ENCODE data around the gene TPCN2.

The TPCN2 gene

GRCh38 chr11:69037074-69037473 lies 11.7 kb upstream of the TPCN2 start:
- no peak for TF ChIP-seq CTCF (IDR thresholded peaks at IDR 0.05; ENCODE audit: low read depth, low read length, missing control alignments)
- Histone ChIP-seq H3K27me3 (replicated peaks) (no peaks in the 10 kb centered on the region), H3K4me3 (ENCODE audit: low read depth, low read length) (no peak overlapping the region), H3K27ac (no peak overlapping the region), H3K36me3 (replicated peaks) (no peaks in the 10 kb centered on the region)
- in situ Hi-C loops (cut with HindIII; ENCODE audit: low pct_ligation_motif_present, low sequenced_read_pairs) = no loop called here
- no peak for DNase-seq

GRCh38 chr11:69037544-69037943 lies 11.2 kb upstream of the TPCN2 start:
- H3K4me3 ChIP-seq (ENCODE audit: low read depth, low read length) = no peak overlapping the region
- H3K27me3 ChIP-seq (replicated peaks) = no peaks in the 10 kb centered on the region
- H3K36me3 ChIP-seq (replicated peaks) = no peaks in the 10 kb centered on the region
- DNase-seq = no peak
- TF ChIP-seq CTCF (IDR thresholded peaks at IDR 0.05; ENCODE audit: low read depth, low read length, missing control alignments) = no peak
- no peak overlapping the region for H3K27ac ChIP-seq
- in situ Hi-C loops (cut with HindIII; ENCODE audit: low pct_ligation_motif_present, low sequenced_read_pairs) = no loop called here

GRCh38 chr11:69039501-69039900 lies 9.2 kb upstream of the TPCN2 start:
- H3K27ac ChIP-seq = no peak overlapping the region
- no peak for TF ChIP-seq CTCF (IDR thresholded peaks at IDR 0.05; ENCODE audit: low read depth, low read length, missing control alignments)
- H3K27me3 ChIP-seq (replicated peaks) = no peaks in the 10 kb centered on the region
- in situ Hi-C loops (cut with HindIII; ENCODE audit: low pct_ligation_motif_present, low sequenced_read_pairs) = no loop called here
- H3K4me3 ChIP-seq (ENCODE audit: low read depth, low read length) = no peak overlapping the region
- no peaks in the 10 kb centered on the region for H3K36me3 ChIP-seq (replicated peaks)
- DNase-seq = no peak

GRCh38 chr11:69040051-69040450 lies 8.7 kb upstream of the TPCN2 start:
- no peak for DNase-seq
- in situ Hi-C loops (cut with HindIII; ENCODE audit: low pct_ligation_motif_present, low sequenced_read_pairs) = no loop called here
- no peak overlapping the region for H3K4me3 ChIP-seq (ENCODE audit: low read depth, low read length)
- H3K27ac ChIP-seq = no peak overlapping the region
- no peaks in the 10 kb centered on the region for H3K27me3 ChIP-seq (replicated peaks)
- no peak for TF ChIP-seq CTCF (IDR thresholded peaks at IDR 0.05; ENCODE audit: low read depth, low read length, missing control alignments)
- no peaks in the 10 kb centered on the region for H3K36me3 ChIP-seq (replicated peaks)

- Histone ChIP-seq H3K27ac (peak overlapping the region; percentile 11), H3K27me3 (replicated peaks) (no peaks in the 10 kb centered on the region), H3K4me3 (ENCODE audit: low read depth, low read length) (no peak overlapping the region), H3K36me3 (replicated peaks) (no peaks in the 10 kb centered on the region)
- TF ChIP-seq CTCF (IDR thresholded peaks at IDR 0.05; ENCODE audit: low read depth, low read length, missing control alignments) = no peak
- peak; percentile 57 for DNase-seq
- in situ Hi-C loops (cut with HindIII; ENCODE audit: low pct_ligation_motif_present, low sequenced_read_pairs) = no loop called here
Observed at GRCh38 chr11:69040581-69041260, 8.0 kb upstream of the TPCN2 start.

GRCh38 chr11:69041516-69041915 lies 7.2 kb upstream of the TPCN2 start:
- no peak for DNase-seq
- no peaks in the 10 kb centered on the region for H3K27me3 ChIP-seq (replicated peaks)
- peak overlapping the region; percentile 11 for H3K27ac ChIP-seq
- H3K4me3 ChIP-seq (ENCODE audit: low read depth, low read length) = no peak overlapping the region
- TF ChIP-seq CTCF (IDR thresholded peaks at IDR 0.05; ENCODE audit: low read depth, low read length, missing control alignments) = no peak
- no peaks in the 10 kb centered on the region for H3K36me3 ChIP-seq (replicated peaks)
- in situ Hi-C loops (cut with HindIII; ENCODE audit: low pct_ligation_motif_present, low sequenced_read_pairs) = no loop called here
